HG03575 (cell line): ENCODE data around the gene SMU1.

Experiments used
- ATAC-seq: cut with Tn5 transposase; IDR thresholded peaks from one replicate; pipeline ENCODE4 v1.9.1; 2021; ENCODE audit not compliant: unreplicated experiment, insufficient number of reproducible peaks, low FRiP score; ENCODE audit errors: extremely low read depth

Gene SMU1

GRCh38 chr9:33065157-33066076 lies 11.1 kb downstream of the SMU1 start:
- ATAC-seq = no peak

- ATAC-seq = no peak
Observed at GRCh38 chr9:33051144-33051543, 25.3 kb downstream of the SMU1 start.

- no peak for ATAC-seq
Observed at GRCh38 chr9:33049680-33050361, 26.7 kb downstream of the SMU1 start.

- ATAC-seq = no peak
Observed at GRCh38 chr9:33048054-33048465, 28.4 kb downstream of the SMU1 start.

GRCh38 chr9:33046061-33046460 lies 30.4 kb downstream of the SMU1 start:
- no peak for ATAC-seq

GRCh38 chr9:33044677-33045282 lies 31.7 kb downstream of the SMU1 start:
- ATAC-seq = no peak

GRCh38 chr9:33044162-33044673 lies 32.3 kb downstream of the SMU1 start:
- ATAC-seq = no peak

- no peak for ATAC-seq
Observed at GRCh38 chr9:33043671-33044070, 32.8 kb downstream of the SMU1 start.

GRCh38 chr9:33042473-33042872 lies 34.0 kb downstream of the SMU1 start:
- ATAC-seq = no peak

- no peak for ATAC-seq
Observed at GRCh38 chr9:33041432-33042188, 34.9 kb downstream of the SMU1 start.

- ATAC-seq = no peak
Observed at GRCh38 chr9:33040792-33041431, 35.6 kb downstream of the SMU1 start.

- no peak for ATAC-seq
Observed at GRCh38 chr9:33032865-33033264, 43.6 kb downstream of the SMU1 start.

- ATAC-seq = no peak
Observed at GRCh38 chr9:33032292-33032691, 44.2 kb downstream of the SMU1 start.

- ATAC-seq = no peak
Observed at GRCh38 chr9:33030285-33030684, 46.2 kb downstream of the SMU1 start.

- no peak for ATAC-seq
Observed at GRCh38 chr9:33029231-33029786, 47.2 kb downstream of the SMU1 start.

- peak; percentile 18 for ATAC-seq
Observed at GRCh38 chr9:33025572-33026342, 50.7 kb downstream of the SMU1 start.

- ATAC-seq = peak; percentile 65
Observed at GRCh38 chr9:33024966-33025571, 51.4 kb downstream of the SMU1 start, which contains the start of gene DNAJA1. Gene DNAJA1 (plus strand): TSS chr9:33025273. CDS start chr9:33026485, 1,212 bp downstream.
